OCI-LY3 (cell line): ENCODE measurements around the gene GATAD2B.

Source experiments
- H2AFZ ChIP-seq: fragments of 200-600, 300-600 bp; shearing (Covaris generic); 2 replicates; pipeline ENCODE4 v1.6.0; 2014; ENCODE audit warnings: antibody characterized with exemption, low read depth, low read length
- H3K27ac ChIP-seq: fragments of 200-600, 300-600 bp; sonication (generic); 2 replicates; pipeline ENCODE4 v1.5.1; 2014; ENCODE audit warnings: mild to moderate bottlenecking, low read length, moderate library complexity, mixed read lengths
- H3K27me3 ChIP-seq: fragments of 200-600, 300-600 bp; sonication (generic); 2 replicates; pipeline ENCODE4 v1.6.1; 2014; ENCODE audit warnings: low read depth, low read length, mixed read lengths
- H3K36me3 ChIP-seq: fragments of 200-600, 300-600 bp; sonication (generic); replicated peaks from 2 replicates; pipeline ENCODE3; 2014; ENCODE audit warnings: low read depth, low read length, mixed read lengths
- H3K4me1 ChIP-seq: fragments of 300-600, 200-600 bp; sonication (generic); 2 replicates; pipeline ENCODE4 v1.6.1; 2014; ENCODE audit warnings: low read length, mixed read lengths
- H3K4me2 ChIP-seq: fragments of 200-600, 300-600 bp; sonication (generic); 2 replicates; pipeline ENCODE4 v1.6.1; 2014; ENCODE audit warnings: low read length, mixed read lengths
- H3K4me3 ChIP-seq: fragments of 300-600, 200-600 bp; sonication (generic); 2 replicates; pipeline ENCODE4 v1.5.1; 2014; ENCODE audit warnings: antibody characterized with exemption, mild to moderate bottlenecking, low read length, moderate library complexity
- H3K79me2 ChIP-seq: fragments of 300-600, 200-600 bp; shearing (Covaris generic); 2 replicates; pipeline ENCODE4 v1.6.1; 2014; ENCODE audit warnings: mild to moderate bottlenecking, low read length, mixed read lengths
- H3K9ac ChIP-seq: fragments of 300-600, 200-600 bp; shearing (Covaris generic); 2 replicates; pipeline ENCODE4 v1.6.0; 2014; ENCODE audit warnings: mild to moderate bottlenecking, low read length, moderate library complexity
- H3K9me3 ChIP-seq: fragments of 200-600, 300-600 bp; shearing (Covaris generic); 2 replicates; pipeline ENCODE4 v1.6.1; 2014; ENCODE audit warnings: low read length, mixed read lengths; ENCODE audit not compliant: insufficient read depth
- H4K20me1 ChIP-seq: fragments of 200-600, 300-600 bp; sonication (generic); 2 replicates; pipeline ENCODE4 v1.6.1; 2016; ENCODE audit warnings: low read length, mixed read lengths; ENCODE audit not compliant: insufficient read depth
- CTCF ChIP-seq: fragments of 200-600, 300-600 bp; sonication (generic); IDR thresholded peaks from 2 replicates; pipeline ENCODE4 v1.5.1; 2014; ENCODE audit warnings: antibody characterized with exemption, low read length, low read depth
- EZH2phosphoT487 ChIP-seq: fragments of 200-600 bp; shearing (Covaris generic); IDR thresholded peaks from 2 replicates; pipeline ENCODE4 v1.6.1; 2018; ENCODE audit warnings: antibody characterized with exemption, mixed run types, low read depth

Gene GATAD2B

GRCh38 chr1:153880962-153881361 is 41.8 kb downstream of the GATAD2B start:
- H4K20me1 ChIP-seq = peaks cover 67% of the 10 kb centered on the region
- H3K9me3 ChIP-seq = no peaks in the 10 kb centered on the region
- H3K4me1 ChIP-seq = no peaks in the 10 kb centered on the region
- no peaks in the 10 kb centered on the region for H3K27me3 ChIP-seq
- no peak overlapping the region for H3K9ac ChIP-seq
- H2AFZ ChIP-seq = no peak overlapping the region
- H3K79me2 ChIP-seq = peaks cover 86% of the 10 kb centered on the region
- no peak overlapping the region for H3K4me3 ChIP-seq
- no peak for TF ChIP-seq CTCF
- no peak for TF ChIP-seq EZH2phosphoT487
- H3K4me2 ChIP-seq = no peak overlapping the region
- peaks cover 3% of the 10 kb centered on the region for H3K36me3 ChIP-seq
- H3K27ac ChIP-seq = no peak overlapping the region

GRCh38 chr1:153880024-153880423 is 42.7 kb downstream of the GATAD2B start:
- Histone ChIP-seq H3K4me3 (no peak overlapping the region), H4K20me1 (peaks cover 71% of the 10 kb centered on the region), H3K27me3 (no peaks in the 10 kb centered on the region), H3K9me3 (no peaks in the 10 kb centered on the region), H3K36me3 (peaks cover 4% of the 10 kb centered on the region), H3K9ac (no peak overlapping the region), H3K4me2 (no peak overlapping the region), H3K4me1 (no peaks in the 10 kb centered on the region), H3K79me2 (peaks cover 87% of the 10 kb centered on the region), H3K27ac (no peak overlapping the region), H2AFZ (no peak overlapping the region)
- TF ChIP-seq EZH2phosphoT487 (no peak), CTCF (no peak)

- Histone ChIP-seq H3K4me3 (no peak overlapping the region), H3K4me2 (no peak overlapping the region), H3K9me3 (no peaks in the 10 kb centered on the region), H3K27me3 (no peaks in the 10 kb centered on the region), H2AFZ (no peak overlapping the region), H4K20me1 (peaks cover 68% of the 10 kb centered on the region), H3K4me1 (no peaks in the 10 kb centered on the region), H3K79me2 (peaks cover 82% of the 10 kb centered on the region), H3K9ac (no peak overlapping the region), H3K27ac (no peak overlapping the region), H3K36me3 (peaks cover 4% of the 10 kb centered on the region)
- TF ChIP-seq EZH2phosphoT487 = no peak
- no peak for TF ChIP-seq CTCF
Measured at GRCh38 chr1:153877112-153877511, 45.7 kb downstream of the GATAD2B start.

- Histone ChIP-seq H2AFZ (no peak overlapping the region), H4K20me1 (peaks cover 54% of the 10 kb centered on the region), H3K27me3 (no peaks in the 10 kb centered on the region), H3K4me1 (no peaks in the 10 kb centered on the region), H3K9me3 (no peaks in the 10 kb centered on the region), H3K79me2 (peaks cover 79% of the 10 kb centered on the region), H3K4me2 (no peak overlapping the region), H3K36me3 (peaks cover 9% of the 10 kb centered on the region), H3K9ac (no peak overlapping the region), H3K27ac (no peak overlapping the region), H3K4me3 (no peak overlapping the region)
- TF ChIP-seq EZH2phosphoT487 (no peak), CTCF (no peak)
Measured at GRCh38 chr1:153872934-153873333, 49.8 kb downstream of the GATAD2B start.
